Measurements from ENCODE around the gene OR2AG1. TPM values are rescaled to one million over a fixed set of nuclear protein-coding genes. Genes with fewer than 3 reads are reported as not detected.

OR2AG1 gene
- total RNA-seq, 4 donors from 2014 or later = not detected

GRCh38 chr11:6833356-6833755, 50.5 kb downstream of the OR2AG1 start:
- WGBS = 75% methylated on average over 6 of the region's 6 CpGs
- Histone ChIP-seq H3K4me3 (no peak overlapping the region), H3K4me1 (no peaks in the 10 kb centered on the region), H3K36me3 (no peaks in the 10 kb centered on the region), H3K9me3 (no peaks in the 10 kb centered on the region), H3K27me3 (no peaks in the 10 kb centered on the region), H3K27ac (no peak overlapping the region)
- DNase-seq (ENCODE audit: low spot score in 2 of 2) = no peak
- TF ChIP-seq EP300 (IDR thresholded peaks at IDR 0.05) = no peak
- TF ChIP-seq POLR2A (IDR thresholded peaks at IDR 0.05) = no peak
- no peak for TF ChIP-seq CTCF (IDR thresholded peaks at IDR 0.05)
- TF ChIP-seq POLR2AphosphoS5 (IDR thresholded peaks at IDR 0.05) = no peak

GRCh38 chr11:6834021-6834420, 51.2 kb downstream of the OR2AG1 start:
- WGBS = 68% methylated on average over 1 of the region's 1 CpG

More at GRCh38 chr11:6834021-6834420, 51.2 kb downstream of the OR2AG1 start:
- Histone ChIP-seq H3K27ac (no peak overlapping the region), H3K36me3 (no peaks in the 10 kb centered on the region), H3K4me3 (no peak overlapping the region), H3K4me1 (no peaks in the 10 kb centered on the region), H3K9me3 (no peaks in the 10 kb centered on the region), H3K27me3 (no peaks in the 10 kb centered on the region)
- no peak for DNase-seq (ENCODE audit: low spot score in 2 of 2)
- TF ChIP-seq POLR2AphosphoS5 (IDR thresholded peaks at IDR 0.05) = no peak
- TF ChIP-seq POLR2A (IDR thresholded peaks at IDR 0.05) = no peak
- no peak for TF ChIP-seq EP300 (IDR thresholded peaks at IDR 0.05)
- TF ChIP-seq CTCF (IDR thresholded peaks at IDR 0.05) = no peak

Other genes with a start within 250 kb of the OR2AG1 start
- gene RRP8, start 179.4 kb upstream of the OR2AG1 start, total RNA-seq = 10 to 100 TPM; 15.9 to 33.6 (median 18.3) TPM
- gene ILK, start 179.2 kb upstream of the OR2AG1 start, total RNA-seq = 10 to 100 TPM; 59.8 to 83.8 (median 71.5) TPM
- 10 to 100 TPM; 24.1 to 54.5 (median 40.1) TPM for gene TAF10, start 170.8 kb upstream of the OR2AG1 start, total RNA-seq
- 100 to 1,000 TPM in 2 of 4 donors, 10 to 100 TPM in 2; 56.1 to 126 (median 81.9) TPM for gene TPP1, start 163.6 kb upstream of the OR2AG1 start, total RNA-seq
- 1 to 10 TPM; 3.9 to 9.0 (median 6.4) TPM for gene DCHS1, start 127.2 kb upstream of the OR2AG1 start, total RNA-seq
- gene MRPL17, start 99.7 kb upstream of the OR2AG1 start, total RNA-seq = 10 to 100 TPM; 17.1 to 35.2 (median 26.4) TPM
- gene OR2AG2, start 11.0 kb upstream of the OR2AG1 start, total RNA-seq = under 1 TPM in 1 of 4 donors, not detected in 3; 0.24 TPM
- gene OR6A2, start 16.7 kb downstream of the OR2AG1 start, total RNA-seq = under 1 TPM in 1 of 4 donors, not detected in 3; 0.72 TPM
- not detected for gene OR10A5, start 62.7 kb downstream of the OR2AG1 start, total RNA-seq
- gene OR10A2, start 80.0 kb downstream of the OR2AG1 start, total RNA-seq = not detected
- gene OR10A4, start 93.6 kb downstream of the OR2AG1 start, total RNA-seq = not detected
- gene OR2D2, start 109.5 kb downstream of the OR2AG1 start, total RNA-seq = under 1 TPM in 2 of 4 donors, not detected in 2; 0.72 to 0.76 TPM
- not detected for gene OR2D3, start 138.0 kb downstream of the OR2AG1 start, total RNA-seq
- 1 to 10 TPM in 2 of 4 donors, under 1 TPM in 2; 0.36 to 1.6 (median 1.2) TPM for gene ZNF215, start 143.4 kb downstream of the OR2AG1 start, total RNA-seq
- 1 to 10 TPM in 1 of 4 donors, under 1 TPM in 3; 0.53 to 3.5 (median 0.68) TPM for gene ZNF214, start 237.3 kb downstream of the OR2AG1 start, total RNA-seq
- gene NLRP14, start 237.5 kb downstream of the OR2AG1 start, total RNA-seq = not detected